A549 (cell line): ENCODE results near the gene OR51E1. TPM values are rescaled to one million over a fixed set of nuclear protein-coding genes. Genes with fewer than 3 reads are reported as not detected.

Experiments
- ATAC-seq, 2 experiments: fragments of 200-7000 bp in 1 of 2; fragments of >200 bp in 1 of 2; cut with Nextera tagmentation in 1 of 2; cut with Tn5 transposase in 1 of 2; 3 replicates each; pipeline versions ENCODE4 v1.8.0 to v1.9.1; 2018 to 2020; ENCODE audit warnings: mild to moderate bottlenecking in 1 of 2, moderate library complexity in 1 of 2
- CTCF ChIA-PET: fragments of 300-600 bp; sonication (Branson Sonifier 250); formaldehyde crosslinking; extraction: SDS; loops from one replicate; lab custom pipeline; 2021; ENCODE audit warnings: antibody characterized with exemption, inconsistent platforms; lab: Yijun Ruan, JAX
- POLR2A ChIA-PET: fragments of 350-600 bp; formaldehyde crosslinking; extraction: SDS; loops from one replicate; lab custom pipeline; 2021; ENCODE audit warnings: antibody characterized with exemption, inconsistent platforms; lab: Yijun Ruan, JAX
- DNase-seq, 2 experiments: peaks; one replicate each; pipeline versions ENCODE4 v3.0.0 to v3.0.0-alpha.2; 2011 to 2016; ENCODE audit warnings: low read depth in 1 of 2, low spot score in 1 of 2
- FAIRE-seq: peaks from 2 replicates; lab custom pipeline; 2011; peaks lifted over from hg19 to GRCh38; lab: Jason Lieb, UNC
- H3K27ac ChIP-seq, 2 experiments: fragments of >200 bp; sonication (Bioruptor Twin); formaldehyde crosslinking; 3 replicates each; pipeline ENCODE4 v1.5.1; 2016 to 2017
- H3K4me1 ChIP-seq: fragments of >200 bp; sonication (Bioruptor Twin); formaldehyde crosslinking; 3 replicates; pipeline ENCODE4 v1.6.1; 2016
- H3K4me2 ChIP-seq: fragments of >200 bp; sonication (Bioruptor Twin); formaldehyde crosslinking; 3 replicates; pipeline ENCODE4 v1.6.1; 2016
- H3K4me3 ChIP-seq: fragments of >200 bp; sonication (Bioruptor Twin); formaldehyde crosslinking; 3 replicates; pipeline ENCODE4 v1.5.1; 2016
- H3K9me3 ChIP-seq: fragments of >200 bp; sonication (Bioruptor Twin); formaldehyde crosslinking; 3 replicates; pipeline ENCODE4 v1.6.1; 2016
- ATOH8 ChIP-seq: fragments of 250-450 bp; sonication (Bioruptor Pico); IDR thresholded peaks from 2 replicates; pipeline ENCODE4 v1.5.0; 2020; ENCODE audit warnings: low read depth, mild to moderate bottlenecking, moderate library complexity
- CHD4 ChIP-seq: fragments of 200-600 bp; sonication (generic); IDR thresholded peaks from 2 replicates; pipeline ENCODE4 v1.6.1; 2016; ENCODE audit warnings: antibody characterized with exemption, mild to moderate bottlenecking, borderline replicate concordance
- EHF ChIP-seq: fragments of 250-450 bp; sonication (Bioruptor Pico); IDR thresholded peaks from 2 replicates; pipeline ENCODE4 v1.5.0; 2020; ENCODE audit warnings: mild to moderate bottlenecking
- FOSB ChIP-seq: fragments of 250-450 bp; sonication (Bioruptor Pico); IDR thresholded peaks from 2 replicates; pipeline ENCODE4 v1.5.0; 2020; ENCODE audit warnings: mild to moderate bottlenecking, moderate library complexity
- FOXS1 ChIP-seq: fragments of 250-450 bp; sonication (Bioruptor Pico); IDR thresholded peaks from 2 replicates; pipeline ENCODE4 v1.5.0; 2020; ENCODE audit warnings: mild to moderate bottlenecking, moderate library complexity
- HOXA7 ChIP-seq: fragments of 250-450 bp; sonication (Bioruptor Pico); IDR thresholded peaks from 2 replicates; pipeline ENCODE4 v1.5.0; 2020; ENCODE audit warnings: mild to moderate bottlenecking, moderate library complexity
- JUN ChIP-seq, 2 experiments: fragments of >200 bp; sonication (Bioruptor Twin); formaldehyde crosslinking; IDR thresholded peaks; 2 replicates in 1 of 2; 3 replicates in 1 of 2; pipeline ENCODE4 v1.6.1; 2016 to 2017
- KDM1A ChIP-seq: fragments of 200-600 bp; sonication (generic); IDR thresholded peaks from 2 replicates; pipeline ENCODE4 v1.6.1; 2016; ENCODE audit warnings: low read depth, mild to moderate bottlenecking
- KDM5A ChIP-seq: fragments of 200-600 bp; sonication (generic); IDR thresholded peaks from 2 replicates; pipeline ENCODE4 v1.6.1; 2016; ENCODE audit warnings: antibody characterized with exemption, mild to moderate bottlenecking
- MAFK ChIP-seq: fragments of 450-650 bp; IDR thresholded peaks from 2 replicates; pipeline ENCODE4 v1.6.1; 2014; ENCODE audit not compliant: partially characterized antibody
- PHF8 ChIP-seq: fragments of 200-600 bp; sonication (generic); IDR thresholded peaks from 2 replicates; pipeline ENCODE4 v1.6.1; 2016; ENCODE audit warnings: low read depth, mild to moderate bottlenecking, antibody characterized with exemption, moderate library complexity, borderline replicate concordance
- POLR2A ChIP-seq: IDR thresholded peaks from 2 replicates; pipeline ENCODE4 v1.6.1; 2012; ENCODE audit warnings: mild to moderate bottlenecking, low read length
- RAD21 ChIP-seq, 2 experiments: fragments of >200 bp in 1 of 2; sonication (Bioruptor Twin) in 1 of 2; formaldehyde crosslinking in 1 of 2; IDR thresholded peaks in 1 of 2; conservative IDR thresholded peaks in 1 of 2; 2 replicates in 1 of 2; 3 replicates in 1 of 2; pipeline ENCODE4 v1.6.1; 2012 to 2018; ENCODE audit warnings: inconsistent platforms in 1 of 2
- RCOR1 ChIP-seq: fragments of 150-350 bp; IDR thresholded peaks from 2 replicates; pipeline ENCODE4 v1.6.1; 2014; ENCODE audit warnings: antibody characterized with exemption, low read length, low read depth
- RFX5 ChIP-seq: fragments of 450-650 bp; IDR thresholded peaks from 2 replicates; pipeline ENCODE4 v1.7.1; 2014; ENCODE audit warnings: antibody characterized with exemption, mild to moderate bottlenecking, moderate library complexity
- SMC3 ChIP-seq: fragments of >200 bp; sonication (Bioruptor Twin); formaldehyde crosslinking; IDR thresholded peaks from 3 replicates; pipeline ENCODE4 v1.6.1; 2018; ENCODE audit warnings: inconsistent platforms
- TFCP2L1 ChIP-seq: fragments of 250-450 bp; sonication (Bioruptor Pico); IDR thresholded peaks from 2 replicates; pipeline ENCODE4 v1.5.0; 2021; ENCODE audit warnings: mild to moderate bottlenecking
- TP53 ChIP-seq: fragments of 250-450 bp; sonication (Bioruptor Pico); IDR thresholded peaks from 2 replicates; pipeline ENCODE4 v1.5.0; 2021; ENCODE audit warnings: mild to moderate bottlenecking, moderate library complexity
- USF2 ChIP-seq: fragments of 450-650 bp; IDR thresholded peaks from 2 replicates; pipeline ENCODE4 v1.6.1; 2014; ENCODE audit warnings: antibody characterized with exemption
- ZNF302 ChIP-seq: fragments of 250-450 bp; sonication (Bioruptor Pico); IDR thresholded peaks from 2 replicates; pipeline ENCODE4 v1.9.0; 2021; ENCODE audit warnings: inconsistent platforms, mild to moderate bottlenecking, moderate library complexity
- ZSCAN20 ChIP-seq: fragments of 250-450 bp; sonication (Bioruptor Pico); IDR thresholded peaks from 2 replicates; pipeline ENCODE4 v1.8.0; 2022; ENCODE audit warnings: mild to moderate bottlenecking, moderate library complexity
- WGBS: methylation state at CpG from one replicate; pipeline ENCODE4 v1.1.6; 2017; ENCODE audit errors: missing lambda C conversion rate; 5-methylcytosine and 5-hydroxymethylcytosine counted together
- polyA plus RNA-seq, 4 experiments: library from polyadenylated mRNA; depleted of rRNA in 3 of 4; stranded (reverse); fragments of >200 nt; fragmentation: RNase III in 1 of 4; extraction: RNeasy Plus Mini Kit Qiagen cat#74134 plus additional on column Dnase treatment in 1 of 4; gene quantifications; 2 replicates in 3 of 4; 3 replicates in 1 of 4; pipeline ENCODE4 v1.2.3, GENCODE V29; 2011 to 2017
- TF ChIP-seq, protein P1 (sequence below): IDR thresholded peaks from 2 replicates; pipeline ENCODE4 v1.6.1; 2012; ENCODE audit warnings: low read depth, borderline replicate concordance
- TF ChIP-seq, protein P2 (sequence below): fragments of 250-450 bp; sonication (Bioruptor Pico); IDR thresholded peaks from 2 replicates; pipeline ENCODE4 v1.5.0; 2021; ENCODE audit warnings: mild to moderate bottlenecking, moderate library complexity, borderline replicate concordance
- TF ChIP-seq, protein P3 (sequence below): fragments of >200 bp; sonication (Bioruptor Twin); formaldehyde crosslinking; IDR thresholded peaks from 3 replicates; pipeline ENCODE4 v1.6.1; 2016

The OR51E1 gene
- polyA plus RNA-seq, 2 of the 4 experiments (the other 2 are of a cell fraction), result not detected

GRCh38 chr11:4639931-4640330 is 3.9 kb upstream of the OR51E1 start:
- POLR2A ChIA-PET, result no interaction called here
- no peak for FAIRE-seq
- CTCF ChIA-PET, result no interaction called here
- Histone ChIP-seq H3K4me3 (no peak overlapping the region), H3K4me1 (no peaks in the 10 kb centered on the region), H3K27ac (no peak overlapping the region), H3K9me3 (no peaks in the 10 kb centered on the region), H3K4me2 (no peak overlapping the region)
- 28% methylated on average over 6 of the region's 6 CpGs for WGBS
- ATAC-seq, result no peak
- DNase-seq, result no peak
- TF ChIP-seq PHF8 (no peak), ZNF302 (CRISPR knock-in tag) (no peak), CHD4 (no peak), TFCP2L1 (CRISPR knock-in tag) (no peak), RFX5 (no peak), EHF (CRISPR knock-in tag) (no peak), USF2 (no peak), FOXS1 (CRISPR knock-in tag) (no peak), KDM5A (no peak), ATOH8 (no peak), KDM1A (no peak), JUN (IDR thresholded peaks at IDR 0.05) (no peak), RAD21 (conservative IDR thresholded peaks at IDR 0.05 in 1 of 2, IDR thresholded peaks at IDR 0.05 in 1 of 2) (no peak), SMC3 (no peak), POLR2A (no peak), RCOR1 (no peak)
- TF ChIP-seq, protein P1, sequence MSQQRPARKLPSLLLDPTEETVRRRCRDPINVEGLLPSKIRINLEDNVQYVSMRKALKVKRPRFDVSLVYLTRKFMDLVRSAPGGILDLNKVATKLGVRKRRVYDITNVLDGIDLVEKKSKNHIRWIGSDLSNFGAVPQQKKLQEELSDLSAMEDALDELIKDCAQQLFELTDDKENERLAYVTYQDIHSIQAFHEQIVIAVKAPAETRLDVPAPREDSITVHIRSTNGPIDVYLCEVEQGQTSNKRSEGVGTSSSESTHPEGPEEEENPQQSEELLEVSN, result no peak

GRCh38 chr11:4641501-4641900 is 2.3 kb upstream of the OR51E1 start:
- WGBS, result 37% methylated on average over 7 of the region's 7 CpGs
- ChIA-PET POLR2A (no interaction called here), CTCF (no interaction called here)
- Histone ChIP-seq H3K9me3 (no peaks in the 10 kb centered on the region), H3K27ac (no peak overlapping the region), H3K4me2 (no peak overlapping the region), H3K4me1 (no peaks in the 10 kb centered on the region), H3K4me3 (no peak overlapping the region)
- DNase-seq, result no peak
- no peak for FAIRE-seq
- TF ChIP-seq MAFK (no peak), POLR2A (no peak), FOSB (no peak), ZSCAN20 (no peak), HOXA7 (CRISPR knock-in tag) (no peak), TP53 (CRISPR knock-in tag) (no peak)
- TF ChIP-seq, protein P2, sequence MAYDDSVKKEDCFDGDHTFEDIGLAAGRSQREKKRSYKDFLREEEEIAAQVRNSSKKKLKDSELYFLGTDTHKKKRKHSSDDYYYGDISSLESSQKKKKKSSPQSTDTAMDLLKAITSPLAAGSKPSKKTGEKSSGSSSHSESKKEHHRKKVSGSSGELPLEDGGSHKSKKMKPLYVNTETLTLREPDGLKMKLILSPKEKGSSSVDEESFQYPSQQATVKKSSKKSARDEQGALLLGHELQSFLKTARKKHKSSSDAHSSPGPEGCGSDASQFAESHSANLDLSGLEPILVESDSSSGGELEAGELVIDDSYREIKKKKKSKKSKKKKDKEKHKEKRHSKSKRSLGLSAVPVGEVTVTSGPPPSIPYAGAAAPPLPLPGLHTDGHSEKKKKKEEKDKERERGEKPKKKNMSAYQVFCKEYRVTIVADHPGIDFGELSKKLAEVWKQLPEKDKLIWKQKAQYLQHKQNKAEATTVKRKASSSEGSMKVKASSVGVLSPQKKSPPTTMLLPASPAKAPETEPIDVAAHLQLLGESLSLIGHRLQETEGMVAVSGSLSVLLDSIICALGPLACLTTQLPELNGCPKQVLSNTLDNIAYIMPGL (CRISPR knock-in tag), result no peak
- TF ChIP-seq, protein P3, sequence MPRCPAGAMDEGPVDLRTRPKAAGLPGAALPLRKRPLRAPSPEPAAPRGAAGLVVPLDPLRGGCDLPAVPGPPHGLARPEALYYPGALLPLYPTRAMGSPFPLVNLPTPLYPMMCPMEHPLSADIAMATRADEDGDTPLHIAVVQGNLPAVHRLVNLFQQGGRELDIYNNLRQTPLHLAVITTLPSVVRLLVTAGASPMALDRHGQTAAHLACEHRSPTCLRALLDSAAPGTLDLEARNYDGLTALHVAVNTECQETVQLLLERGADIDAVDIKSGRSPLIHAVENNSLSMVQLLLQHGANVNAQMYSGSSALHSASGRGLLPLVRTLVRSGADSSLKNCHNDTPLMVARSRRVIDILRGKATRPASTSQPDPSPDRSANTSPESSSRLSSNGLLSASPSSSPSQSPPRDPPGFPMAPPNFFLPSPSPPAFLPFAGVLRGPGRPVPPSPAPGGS, result no peak
- no peak for ATAC-seq
